HCT116 (cell line): ENCODE results near the gene ARHGAP27. TPM values are rescaled to one million over a fixed set of nuclear protein-coding genes. Genes with fewer than 3 reads are reported as not detected.

Experiments
- ATAC-seq: fragments of 200-7000 bp; cut with Tn5 transposase; 2 replicates; pipeline ENCODE4 v1.9.1; 2020; ENCODE audit warnings: mild to moderate bottlenecking, moderate library complexity
- BruUV-seq: library from RNA; stranded (reverse); fragments of 400-500 nt; replicated peaks from 2 replicates; lab custom pipeline; 2021; lab: Mats Ljungman, UMichigan
- CTCF ChIA-PET: fragments of 300-600 bp; sonication (Branson Sonifier 250); formaldehyde crosslinking; loops from one replicate; lab custom pipeline; 2021; ENCODE audit warnings: antibody characterized with exemption; lab: Charles Lee
- POLR2A ChIA-PET: fragments of 300-600, 350-600 bp; sonication (Branson Sonifier 250); formaldehyde crosslinking; loops from one replicate; lab custom pipeline; 2021; ENCODE audit warnings: antibody characterized with exemption; lab: Charles Lee
- RAD21 ChIA-PET, 2 experiments: fragments of 300-600 bp; sonication (Branson Sonifier 250); formaldehyde crosslinking; loops; one replicate each; lab custom pipeline; 2023; ENCODE audit warnings: low total read pairs in 2 of 2; ENCODE audit not compliant: uncharacterized antibody in 2 of 2, unreplicated experiment in 2 of 2, low non-redundant PET in 1 of 2; lab: Charles Lee
- DNase-seq: peaks from one replicate; pipeline ENCODE4 v3.0.0-alpha.2; 2010; ENCODE audit warnings: low read depth, low spot score
- H2AFZ ChIP-seq: fragments of 200-600 bp; shearing (Covaris generic), sonication (generic); 2 replicates; pipeline ENCODE4 v1.6.1; 2017; ENCODE audit warnings: low read depth, mixed run types, mixed read lengths, antibody characterized with exemption, low read length; ENCODE audit not compliant: poor library complexity, severe bottlenecking
- H3K27ac ChIP-seq: 2 replicates; pipeline ENCODE4 v1.5.1; 2012; ENCODE audit warnings: low read depth, low read length
- H3K27me3 ChIP-seq: fragments of 200-600 bp; sonication (generic); 2 replicates; pipeline ENCODE4 v1.6.1; 2016; ENCODE audit warnings: mixed run types, low read length, mixed read lengths; ENCODE audit not compliant: insufficient read depth
- H3K36me3 ChIP-seq, 2 experiments: fragments of 200-500 bp in 1 of 2; fragments of 200-600 bp in 1 of 2; sonication (Bioruptor generic) in 1 of 2; sonication (generic) in 1 of 2; 2 replicates each; pipeline versions ENCODE4 v1.5.1 to v1.6.1; 2014 to 2016; ENCODE audit warnings: low read length in 2 of 2, inconsistent platforms in 1 of 2, mixed read lengths in 1 of 2, mixed run types in 1 of 2; ENCODE audit not compliant: insufficient read depth in 2 of 2, control insufficient read depth in 1 of 2
- H3K4me1 ChIP-seq, 2 experiments: fragments of 200-600 bp in 1 of 2; sonication (generic) in 1 of 2; 2 replicates each; pipeline versions ENCODE4 v1.5.1 to v1.6.1; 2012 to 2017; ENCODE audit warnings: low read length in 2 of 2, inconsistent platforms in 1 of 2, mild to moderate bottlenecking in 1 of 2, mixed read lengths in 1 of 2, mixed run types in 1 of 2, moderate library complexity in 1 of 2; ENCODE audit not compliant: insufficient read depth in 2 of 2, control insufficient read depth in 1 of 2
- H3K4me2 ChIP-seq: fragments of 200-600 bp; sonication (generic); 2 replicates; pipeline ENCODE4 v1.6.1; 2017; ENCODE audit warnings: mixed run types, low read length, mixed read lengths
- H3K4me3 ChIP-seq, 2 experiments: fragments of 200-600 bp in 1 of 2; sonication (generic) in 1 of 2; replicated peaks in 1 of 2; 2 replicates each; pipeline ENCODE4 v1.5.1; 2011 to 2016; ENCODE audit warnings: low read length in 2 of 2, control low read depth in 1 of 2, low read depth in 1 of 2, mild to moderate bottlenecking in 1 of 2, mixed read lengths in 1 of 2, mixed run types in 1 of 2
- H3K79me2 ChIP-seq: fragments of 200-600 bp; sonication (generic); 2 replicates; pipeline ENCODE4 v1.6.1; 2017; ENCODE audit warnings: mild to moderate bottlenecking, mixed run types, low read length, moderate library complexity, mixed read lengths; ENCODE audit not compliant: insufficient read depth
- H3K9ac ChIP-seq: fragments of 200-600 bp; sonication (generic); 2 replicates; pipeline ENCODE4 v1.6.1; 2016; ENCODE audit warnings: low read length, mixed read lengths
- H3K9me2 ChIP-seq: fragments of 200-600 bp; sonication (generic), shearing (Covaris generic); 2 replicates; pipeline ENCODE4 v1.6.1; 2017; ENCODE audit warnings: mixed run types, mild to moderate bottlenecking, moderate library complexity; ENCODE audit not compliant: insufficient read depth
- H3K9me3 ChIP-seq, 2 experiments: fragments of 200-500 bp in 1 of 2; fragments of 200-600 bp in 1 of 2; sonication (Bioruptor generic) in 1 of 2; sonication (generic) in 1 of 2; 2 replicates each; pipeline ENCODE4 v1.6.1; 2014 to 2017; ENCODE audit warnings: low read length in 2 of 2, mixed read lengths in 2 of 2, inconsistent platforms in 1 of 2, low read depth in 1 of 2, mild to moderate bottlenecking in 1 of 2, mixed run types in 1 of 2, moderate library complexity in 1 of 2; ENCODE audit not compliant: control insufficient read depth in 1 of 2, insufficient read depth in 1 of 2
- H4K20me1 ChIP-seq: fragments of 200-600 bp; sonication (generic), shearing (Covaris generic); 2 replicates; pipeline ENCODE4 v1.6.1; 2017; ENCODE audit warnings: mixed run types, mild to moderate bottlenecking, moderate library complexity; ENCODE audit not compliant: insufficient read depth
- CBX3 ChIP-seq: IDR thresholded peaks from 2 replicates; pipeline ENCODE4 v1.6.1; 2012; ENCODE audit warnings: low read depth
- CTCF ChIP-seq, 3 experiments: fragments of 200-600 bp in 1 of 3; sonication (generic) in 1 of 3; IDR thresholded peaks in 2 of 3; conservative IDR thresholded peaks in 1 of 3; 2 replicates each; pipeline ENCODE4 v1.5.1; 2012 to 2017; ENCODE audit warnings: low read depth in 2 of 3, low read length in 2 of 3, antibody characterized with exemption in 1 of 3, borderline replicate concordance in 1 of 3, control low read depth in 1 of 3, mild to moderate bottlenecking in 1 of 3, mixed read lengths in 1 of 3, mixed run types in 1 of 3, moderate library complexity in 1 of 3; ENCODE audit not compliant: insufficient read depth in 1 of 3
- EGR1 ChIP-seq: IDR thresholded peaks from 2 replicates; pipeline ENCODE4 v1.6.1; 2012; ENCODE audit warnings: low read depth
- ELF1 ChIP-seq: IDR thresholded peaks from 2 replicates; pipeline ENCODE4 v1.6.1; 2012; ENCODE audit warnings: low read depth, borderline replicate concordance
- POLR2AphosphoS5 ChIP-seq: IDR thresholded peaks from 2 replicates; pipeline ENCODE4 v1.6.1; 2011; ENCODE audit warnings: mild to moderate bottlenecking, low read depth, low read length, moderate library complexity
- SP1 ChIP-seq: IDR thresholded peaks from 2 replicates; pipeline ENCODE4 v1.6.1; 2012; ENCODE audit warnings: low read depth
- TCF7L2 ChIP-seq: IDR thresholded peaks from 2 replicates; pipeline ENCODE4 v1.7.0; 2011; ENCODE audit warnings: borderline replicate concordance, inconsistent platforms; ENCODE audit not compliant: insufficient read depth, insufficient read length; ENCODE audit errors: extremely low read depth
- ZBTB33 ChIP-seq: IDR thresholded peaks from 2 replicates; pipeline ENCODE4 v1.6.1; 2011; ENCODE audit warnings: mild to moderate bottlenecking, low read length, moderate library complexity; ENCODE audit not compliant: insufficient replicate concordance; ENCODE audit errors: extremely low read depth
- ZFX ChIP-seq: fragments of 450-650 bp; IDR thresholded peaks from 2 replicates; pipeline ENCODE4 v1.6.1; 2017
- ZNF274 ChIP-seq: fragments of 200-500 bp; sonication (Bioruptor generic); IDR thresholded peaks from 2 replicates; pipeline ENCODE4 v1.6.1; 2014; ENCODE audit warnings: mild to moderate bottlenecking, low read depth, low read length, inconsistent platforms
- intact Hi-C: fragments of 100-400 bp; cut with micrococcal nuclease; formaldehyde crosslinking; loops from 2 replicates; pipeline ENCODE4 v1.10.0; 2022
- total RNA-seq: library from RNA; stranded (reverse); gene quantifications from one replicate; pipeline ENCODE4 v1.2.1, GENCODE V29; 2021; ENCODE audit not compliant: unreplicated experiment

Gene ARHGAP27
- total RNA-seq, 1 experiment from 2014 or later, result 46.7 TPM

GRCh38 chr17:45380991-45381390, 51.7 kb downstream of the ARHGAP27 start:
- no peak for DNase-seq
- Histone ChIP-seq H3K36me3 (no peaks in the 10 kb centered on the region), H3K27me3 (no peaks in the 10 kb centered on the region), H4K20me1 (no peaks in the 10 kb centered on the region), H3K9me3 (no peaks in the 10 kb centered on the region), H3K4me2 (no peak overlapping the region), H3K4me3 (no peak overlapping the region), H3K9ac (no peak overlapping the region), H3K79me2 (no peaks in the 10 kb centered on the region), H2AFZ (no peak overlapping the region), H3K4me1 (peaks cover 0 to 35% of the 10 kb centered on the region in 2 experiments; a peak in 2 of 4 replicates), H3K27ac (no peak overlapping the region), H3K9me2 (no peaks in the 10 kb centered on the region)
- intact Hi-C loops, result loop anchor here (10.0 kb wide), 1 partner anchor 246 kb away; the partner anchor contains the start of genes ACBD4 and PLCD3
- POLR2A ChIA-PET, result interaction anchor here (2.9 kb wide), 1 partner anchor 10 kb away, joined by 16 read pairs; no protein-coding TSS in a partner anchor
- ATAC-seq, result no peak
- RAD21 ChIA-PET, result interaction anchor here in 1 of 2 experiments (1.0 kb wide), 1 partner anchor 10 kb away, joined by 3 read pairs; no protein-coding TSS in a partner anchor
- CTCF ChIA-PET, result interaction anchor here (1.0 to 10.5 kb wide), 4 partner anchors 9 to 245 kb away, joined by 3 to 115 read pairs (median 4); partner anchors contain the start of gene ACBD4
- no TSS peak for BruUV-seq
- no peak for TF ChIP-seq ZNF274
- TF ChIP-seq CBX3, result no peak
- TF ChIP-seq EGR1, result no peak
- no peak; the same call in 1 of the 2 replicates for TF ChIP-seq ZFX
- TF ChIP-seq, all 23 proteins: peak for 0

GRCh38 chr17:45380046-45380765, 52.5 kb downstream of the ARHGAP27 start:
- CTCF ChIA-PET, result interaction anchor here (1.0 to 10.5 kb wide), 4 partner anchors 10 to 245 kb away, joined by 3 to 115 read pairs (median 4); partner anchors contain the start of gene ACBD4
- no peaks in the 10 kb centered on the region for H3K9me2 ChIP-seq
- no peak for ATAC-seq
- no peak for DNase-seq
- H4K20me1 ChIP-seq, result no peaks in the 10 kb centered on the region
- H3K9me3 ChIP-seq, result no peaks in the 10 kb centered on the region
- POLR2A ChIA-PET, result interaction anchor here (2.9 kb wide), 1 partner anchor 9 kb away, joined by 16 read pairs; no protein-coding TSS in a partner anchor
- no peaks in the 10 kb centered on the region for H3K79me2 ChIP-seq
- RAD21 ChIA-PET, result interaction anchor here in 1 of 2 experiments (1.0 kb wide), 1 partner anchor 10 kb away, joined by 3 read pairs; no protein-coding TSS in a partner anchor
- H3K36me3 ChIP-seq, result no peaks in the 10 kb centered on the region
- H3K9ac ChIP-seq, result no peak overlapping the region
- BruUV-seq, result no TSS peak
- H3K27me3 ChIP-seq, result no peaks in the 10 kb centered on the region
- no peak overlapping the region for H3K27ac ChIP-seq
- peaks cover 0 to 37% of the 10 kb centered on the region in 2 experiments; a peak in 2 of 4 replicates for H3K4me1 ChIP-seq
- H3K4me3 ChIP-seq, result no peak overlapping the region
- intact Hi-C loops, result loop anchor here (10.0 kb wide), 1 partner anchor 245 kb away; the partner anchor contains the start of genes ACBD4 and PLCD3
- H2AFZ ChIP-seq, result no peak overlapping the region
- H3K4me2 ChIP-seq, result no peak overlapping the region
- no peak for TF ChIP-seq CTCF (IDR thresholded peaks at IDR 0.05 in 2 of 3, conservative IDR thresholded peaks at IDR 0.05 in 1 of 3; ENCODE audit: borderline replicate concordance in 1 of 3, insufficient read depth in 1 of 3, low read depth in 2 of 3, low read length in 2 of 3)
- TF ChIP-seq ZBTB33, result no peak
- TF ChIP-seq SP1, result no peak
- no peak for TF ChIP-seq POLR2AphosphoS5
- no peak for TF ChIP-seq TCF7L2
- no peak for TF ChIP-seq ELF1
- TF ChIP-seq ZNF274, result no peak
- no peak for TF ChIP-seq ZFX
